HepG2 (cell line): Measurements from ENCODE around the gene RBM27. TPM values are rescaled to one million over a fixed set of nuclear protein-coding genes. Genes with fewer than 3 reads are reported as not detected.
A peak's percentile ranks its signal among the peaks of the same experiment; 100 is the strongest.

Experiments
- ATAC-seq: fragments of 200-7000 bp; cut with Tn5 transposase; 3 replicates; pipeline ENCODE4 v1.9.1; 2020; ENCODE audit warnings: mild to moderate bottlenecking, moderate library complexity
- BruUV-seq: library from RNA; stranded (reverse); fragments of 400-500 nt; replicated peaks from 2 replicates; lab custom pipeline; 2021; lab: Mats Ljungman, UMichigan
- CTCF ChIA-PET: fragments of 300-600 bp; formaldehyde crosslinking; extraction: SDS; loops from one replicate; lab custom pipeline; 2021; ENCODE audit warnings: low total read pairs, inconsistent platforms, low intra/inter-chr PET ratio; lab: Yijun Ruan, JAX
- POLR2A ChIA-PET: fragments of 350-600 bp; sonication (Branson Sonifier 250); formaldehyde crosslinking; loops from one replicate; lab custom pipeline; 2020; ENCODE audit warnings: antibody characterized with exemption, inconsistent platforms; lab: Yijun Ruan, JAX
- DNase-seq: peaks from one replicate; pipeline ENCODE4 v3.0.0-alpha.2; 2015; ENCODE audit warnings: low spot score
- FAIRE-seq: peaks from 3 replicates; lab custom pipeline; 2011; peaks lifted over from hg19 to GRCh38; lab: Jason Lieb, UNC
- H2AFZ ChIP-seq: one replicate; pipeline ENCODE4 v1.6.1; 2011; ENCODE audit warnings: low read length, inconsistent platforms
- H3K27ac ChIP-seq: fragments of 300-600 bp; 3 replicates; pipeline ENCODE4 v1.8.0; 2011; ENCODE audit warnings: mixed run types, mild to moderate bottlenecking, mixed read lengths, low read length, inconsistent platforms; ENCODE audit not compliant: insufficient read depth; ENCODE audit errors: extremely low read length
- H3K27me3 ChIP-seq, 2 experiments: fragments of 200-600 bp in 1 of 2; 2 replicates in 1 of 2; 3 replicates in 1 of 2; pipeline versions ENCODE4 v1.6.0 to v1.8.0; 2011; ENCODE audit warnings: low read length in 2 of 2, mild to moderate bottlenecking in 2 of 2, moderate library complexity in 2 of 2, inconsistent platforms in 1 of 2; ENCODE audit not compliant: insufficient read depth in 2 of 2, control insufficient read depth in 1 of 2
- H3K36me3 ChIP-seq, 2 experiments: fragments of 200-600 bp in 1 of 2; replicated peaks in 1 of 2; 2 replicates in 1 of 2; 3 replicates in 1 of 2; pipeline versions ENCODE4 v1.5.1 to v1.8.0; 2011; ENCODE audit warnings: low read length in 2 of 2, inconsistent platforms in 1 of 2; ENCODE audit not compliant: insufficient read depth in 2 of 2, control insufficient read depth in 1 of 2
- H3K4me1 ChIP-seq: 2 replicates; pipeline ENCODE4 v1.5.1; 2012; ENCODE audit warnings: low read length, inconsistent platforms; ENCODE audit not compliant: insufficient read depth
- H3K4me2 ChIP-seq: 2 replicates; pipeline ENCODE4 v1.6.0; 2011; ENCODE audit warnings: low read depth, low read length, inconsistent platforms
- H3K4me3 ChIP-seq, 3 experiments: fragments of 200-600 bp in 1 of 3; sonication (generic), shearing (Covaris generic) in 1 of 3; replicated peaks in 1 of 3; 2 replicates each; pipeline ENCODE4 v1.5.1; 2011 to 2016; ENCODE audit warnings: low read length in 3 of 3, inconsistent platforms in 2 of 3, low read depth in 2 of 3, mild to moderate bottlenecking in 2 of 3, control low read depth in 1 of 3, mixed read lengths in 1 of 3; ENCODE audit not compliant: insufficient read depth in 1 of 3
- H3K79me2 ChIP-seq: one replicate; pipeline ENCODE4 v1.6.1; 2011; ENCODE audit warnings: low read length, inconsistent platforms; ENCODE audit not compliant: insufficient read depth
- H3K9ac ChIP-seq: 2 replicates; pipeline ENCODE4 v1.6.0; 2011; ENCODE audit warnings: mild to moderate bottlenecking, low read depth, low read length, inconsistent platforms; ENCODE audit not compliant: insufficient read depth
- H3K9me3 ChIP-seq: 2 replicates; pipeline ENCODE4 v1.5.1; 2012; ENCODE audit warnings: mild to moderate bottlenecking, low read length
- H4K20me1 ChIP-seq: 2 replicates; pipeline ENCODE4 v1.6.0; 2011; ENCODE audit warnings: inconsistent platforms, mild to moderate bottlenecking, low read length, moderate library complexity; ENCODE audit not compliant: insufficient read depth
- AGO1 ChIP-seq: fragments of 200-400 bp; formaldehyde crosslinking; IDR thresholded peaks from 2 replicates; pipeline ENCODE4 v1.6.1; 2017; ENCODE audit warnings: mild to moderate bottlenecking, low read depth, low read length, moderate library complexity; ENCODE audit not compliant: poor library complexity, severe bottlenecking
- ATF6 ChIP-seq: sonication (generic); formaldehyde crosslinking; conservative IDR thresholded peaks from 2 replicates; pipeline ENCODE4 v1.4.0; 2020; ENCODE audit warnings: missing genetic modification reagents
- HINFP ChIP-seq: sonication (generic); formaldehyde crosslinking; IDR thresholded peaks from 2 replicates; pipeline ENCODE4 v1.4.0; 2020; ENCODE audit warnings: low read depth, mild to moderate bottlenecking, missing genetic modification reagents
- MAFF ChIP-seq: IDR thresholded peaks from 2 replicates; pipeline ENCODE4 v1.6.1; 2011; ENCODE audit warnings: low read depth, low read length, improper control_type of control experiment
- MAFK ChIP-seq, 2 experiments: IDR thresholded peaks in 1 of 2; conservative IDR thresholded peaks in 1 of 2; 2 replicates each; pipeline ENCODE4 v1.6.1; 2011; ENCODE audit warnings: improper control_type of control experiment in 2 of 2, low read length in 2 of 2
- NR2F1 ChIP-seq, 2 experiments: fragments of 450-650 bp in 1 of 2; formaldehyde crosslinking in 1 of 2; IDR thresholded peaks; 2 replicates each; pipeline versions ENCODE4 v1.5.0 to v1.6.1; 2016 to 2020; ENCODE audit warnings: mild to moderate bottlenecking in 1 of 2, missing compliant biosample characterization in 1 of 2, missing genetic modification reagents in 1 of 2, moderate library complexity in 1 of 2
- ZFP90 ChIP-seq: sonication (generic); formaldehyde crosslinking; IDR thresholded peaks from 2 replicates; pipeline ENCODE4 v1.8.0; 2022; ENCODE audit warnings: missing genetic modification reagents, mild to moderate bottlenecking, inconsistent platforms, borderline replicate concordance
- ZNF101 ChIP-seq: sonication (generic); formaldehyde crosslinking; IDR thresholded peaks from 2 replicates; pipeline ENCODE4 v1.4.0; 2020; ENCODE audit warnings: mild to moderate bottlenecking, low read depth, missing genetic modification reagents, borderline replicate concordance
- ZNF761 ChIP-seq: sonication (generic); formaldehyde crosslinking; conservative IDR thresholded peaks from 2 replicates; pipeline ENCODE4 v1.4.0; 2020; ENCODE audit warnings: mild to moderate bottlenecking, missing genetic modification reagents
- ZNF777 ChIP-seq: sonication (generic); formaldehyde crosslinking; IDR thresholded peaks from 2 replicates; pipeline ENCODE4 v1.4.0; 2020; ENCODE audit warnings: missing genetic modification reagents
- ZNF784 ChIP-seq: sonication (generic); formaldehyde crosslinking; IDR thresholded peaks from 2 replicates; pipeline ENCODE4 v1.5.1; 2020; ENCODE audit warnings: missing genetic modification reagents, mild to moderate bottlenecking, borderline replicate concordance
- WGBS: methylation state at CpG from one replicate; pipeline ENCODE4 v1.1.6; 2017; ENCODE audit warnings: low lambda C conversion rate; 5-methylcytosine and 5-hydroxymethylcytosine counted together
- in situ Hi-C: cut with HindIII; loops from 2 replicates; pipeline ENCODE4 v1.10.0; 2017; ENCODE audit warnings: low pct_unique_long_range_greater_than_20kb; ENCODE audit not compliant: extremely low pct_ligation_motif_present
- intact Hi-C: fragments of 100-400 bp; cut with micrococcal nuclease; formaldehyde crosslinking; loops from one replicate; pipeline ENCODE4 v1.10.0; 2022; ENCODE audit not compliant: unreplicated experiment
- polyA plus RNA-seq, 8 experiments: library from polyadenylated mRNA; depleted of rRNA in 3 of 8; stranded (reverse) in 7 of 8; unstranded in 1 of 8; fragments of >200 nt; fragmentation: Illumina TruSeq in 4 of 8; extraction: Trizol in 4 of 8; gene quantifications; 2 replicates each; pipeline versions ENCODE4 v1.2.1 to v1.2.3, GENCODE V29; 2011 to 2016; ENCODE audit warnings: low read depth in 4 of 8, missing spikeins in 1 of 8, mixed read lengths in 1 of 8; ENCODE audit not compliant: insufficient read depth in 1 of 8
- total RNA-seq, 5 experiments: library from RNA; depleted of rRNA; stranded (reverse); fragments of >200 nt; fragmentation: Illumina TruSeq; extraction: Trizol; gene quantifications; 2 replicates each; pipeline ENCODE4 v1.2.3, GENCODE V29; 2016; ENCODE audit warnings: low read depth in 1 of 5

Gene RBM27
- total and polyA plus RNA-seq, 2 of the 13 experiments (the other 11 are each of a cell fraction or from before 2014, with no cell fraction given) = 12.9 to 23.4 TPM

GRCh38 chr5:146222005-146222404 lies 18.6 kb downstream of the RBM27 start:
- 0 out of 2 replicates have a peak, but pooled peaks cover 1% of the 10 kb centered on the region for H3K4me1 ChIP-seq
- TF ChIP-seq MAFF = peak; percentile 37; the same call in 1 of the 2 replicates
- peak; percentile 48 to 72; a peak in 3 of 4 replicates for TF ChIP-seq MAFK (conservative IDR thresholded peaks at IDR 0.05 in 1 of 2, IDR thresholded peaks at IDR 0.05 in 1 of 2; ENCODE audit: low read length in 2 of 2)
- no peak for TF ChIP-seq ZNF761
- no peak for TF ChIP-seq ATF6
- no peak for TF ChIP-seq NR2F1 (CRISPR knock-in tag; IDR thresholded peaks at IDR 0.05)
- TF ChIP-seq ZNF101 (CRISPR knock-in tag) = no peak
- no peak for TF ChIP-seq ZNF784 (CRISPR knock-in tag)
- TF ChIP-seq HINFP = no peak
- TF ChIP-seq ZNF777 = no peak
- no peak for TF ChIP-seq ZFP90 (CRISPR knock-in tag)
- no peak for TF ChIP-seq AGO1
- TF ChIP-seq, all 625 proteins: peak for 2
- Histone ChIP-seq H4K20me1 (no peaks in the 10 kb centered on the region; the same call in 1 of the 2 replicates), H3K9me3 (no peaks in the 10 kb centered on the region), H3K27me3 (no peaks in the 10 kb centered on the region), H3K4me2 (no peak overlapping the region), H2AFZ (no peak overlapping the region), H3K79me2 (peaks cover 29% of the 10 kb centered on the region), H3K9ac (no peak overlapping the region), H3K27ac (no peak overlapping the region), H3K36me3 (peaks cover 13 to 40% of the 10 kb centered on the region in 2 experiments), H3K4me3 (no peak overlapping the region)
- POLR2A ChIA-PET = no interaction called here
- 91% methylated on average over 1 of the region's 1 CpG for WGBS
- no peak for ATAC-seq
- CTCF ChIA-PET = no interaction called here
- intact Hi-C loops (no loop called here), in situ Hi-C loops (no loop called here)
- no peak for DNase-seq
- FAIRE-seq = no peak
- no TSS peak for BruUV-seq
